ENCODE data around the gene VPS37B. TPM values are rescaled to one million over a fixed set of nuclear protein-coding genes. Genes with fewer than 3 reads are reported as not detected.

VPS37B gene
- total RNA-seq, 1 experiment from 2014 or later = 12.3 TPM

DNA sequence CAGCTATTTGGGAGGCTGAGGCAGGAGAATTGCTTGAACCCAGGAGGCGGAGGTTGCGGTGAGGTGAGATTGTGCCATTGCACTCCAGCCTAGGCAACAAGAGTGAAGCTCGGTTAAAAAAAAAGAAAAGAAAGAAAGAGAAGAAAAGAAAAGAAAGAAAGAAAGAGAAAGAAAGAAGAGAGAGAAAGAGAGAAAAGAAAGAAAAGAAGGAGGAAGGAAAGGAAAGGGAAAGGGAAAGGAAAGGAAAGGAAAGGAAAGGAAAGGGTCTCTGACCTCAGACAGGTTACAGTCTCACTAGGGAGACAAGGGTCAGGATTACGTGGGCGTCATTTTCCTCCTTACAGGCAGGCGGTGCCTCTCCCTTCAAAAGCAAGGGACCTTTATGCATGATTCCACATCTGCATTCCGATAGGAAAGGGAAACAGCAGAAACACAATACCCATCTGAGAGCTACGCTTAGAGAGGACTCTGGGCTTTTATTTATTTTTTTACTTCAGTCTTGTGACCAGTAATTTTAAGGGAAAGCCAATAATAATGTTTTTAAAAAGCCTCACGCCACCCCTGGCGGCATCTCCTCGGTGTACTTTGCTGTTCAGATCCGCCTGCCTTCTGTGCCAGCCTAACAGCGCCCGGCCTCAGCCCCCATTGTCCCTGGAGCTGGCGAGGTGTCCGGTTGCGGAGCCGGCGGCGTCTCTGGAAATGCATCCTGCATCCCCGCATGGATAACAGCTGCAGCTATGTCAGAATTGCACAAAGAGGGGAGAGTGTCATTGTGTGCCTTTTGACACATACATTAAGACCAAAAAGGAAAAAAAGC lies 61.6 kb downstream of the VPS37B start:
- TF ChIP-seq, protein P1, sequence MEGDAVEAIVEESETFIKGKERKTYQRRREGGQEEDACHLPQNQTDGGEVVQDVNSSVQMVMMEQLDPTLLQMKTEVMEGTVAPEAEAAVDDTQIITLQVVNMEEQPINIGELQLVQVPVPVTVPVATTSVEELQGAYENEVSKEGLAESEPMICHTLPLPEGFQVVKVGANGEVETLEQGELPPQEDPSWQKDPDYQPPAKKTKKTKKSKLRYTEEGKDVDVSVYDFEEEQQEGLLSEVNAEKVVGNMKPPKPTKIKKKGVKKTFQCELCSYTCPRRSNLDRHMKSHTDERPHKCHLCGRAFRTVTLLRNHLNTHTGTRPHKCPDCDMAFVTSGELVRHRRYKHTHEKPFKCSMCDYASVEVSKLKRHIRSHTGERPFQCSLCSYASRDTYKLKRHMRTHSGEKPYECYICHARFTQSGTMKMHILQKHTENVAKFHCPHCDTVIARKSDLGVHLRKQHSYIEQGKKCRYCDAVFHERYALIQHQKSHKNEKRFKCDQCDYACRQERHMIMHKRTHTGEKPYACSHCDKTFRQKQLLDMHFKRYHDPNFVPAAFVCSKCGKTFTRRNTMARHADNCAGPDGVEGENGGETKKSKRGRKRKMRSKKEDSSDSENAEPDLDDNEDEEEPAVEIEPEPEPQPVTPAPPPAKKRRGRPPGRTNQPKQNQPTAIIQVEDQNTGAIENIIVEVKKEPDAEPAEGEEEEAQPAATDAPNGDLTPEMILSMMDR (conservative IDR thresholded peaks at IDR 0.05) = peak; percentile 38; the same call in 2 of the 3 replicates
- H3K23me2 ChIP-seq (ENCODE audit: insufficient read length, low read depth, low read length, poor library complexity, severe bottlenecking) = peaks cover 8% of the 10 kb centered on the region
- H3K4me1 ChIP-seq (ENCODE audit: insufficient read depth, low read length) = peaks cover 3% of the 10 kb centered on the region; the same call in 1 of the 2 replicates
- H3T11ph ChIP-seq (ENCODE audit: low read length) = no peak overlapping the region
- peak; percentile 90 for DNase-seq
- H3K4me3 Mint-ChIP-seq = peak overlapping the region; percentile 66 to 87
- H4K20me1 ChIP-seq (ENCODE audit: control insufficient read depth, insufficient read depth, insufficient read length) = peaks cover 3% of the 10 kb centered on the region
- H3K27ac ChIP-seq (ENCODE audit: insufficient read length, low read depth, low read length) = no peak overlapping the region
- no peaks in the 10 kb centered on the region for H3K79me1 ChIP-seq (ENCODE audit: insufficient read depth, low read depth, low read length, poor library complexity, severe bottlenecking)
- H2BK120ac ChIP-seq (ENCODE audit: low read depth, low read length, poor library complexity, severe bottlenecking) = no peak overlapping the region
- peaks cover 82% of the 10 kb centered on the region for H3K27me3 Mint-ChIP-seq (ENCODE audit: low read depth)
- no peak overlapping the region for H2BK12ac ChIP-seq (ENCODE audit: insufficient read length, low read depth, low read length)
- no peak overlapping the region for H3K14ac ChIP-seq (ENCODE audit: insufficient read depth, low read length)
- H2BK5ac ChIP-seq (ENCODE audit: insufficient read length, low read length) = no peak overlapping the region
- H4K8ac ChIP-seq (replicated peaks; ENCODE audit: insufficient read length, low read depth, low read length) = no peak overlapping the region
- no CpG with 5 or more reads among the region's 21 CpGs for WGBS (ENCODE audit: extremely low coverage, insufficient read length, low lambda C conversion rate)
- H3K18ac ChIP-seq (ENCODE audit: insufficient read length, low read depth, low read length) = no peak overlapping the region
- H4K91ac ChIP-seq (ENCODE audit: insufficient read length, low read depth, low read length) = no peak overlapping the region
- peak overlapping the region in 2 of 3 experiments; percentile 29 to 61; a peak in 2 of 7 replicates for H3K27ac Mint-ChIP-seq
- H3K79me2 ChIP-seq (ENCODE audit: insufficient read depth, low read length) = no peaks in the 10 kb centered on the region; the same call in 1 of the 2 replicates
- H3K27me3 ChIP-seq (ENCODE audit: insufficient read depth, low read length) = peaks cover 12% of the 10 kb centered on the region
- H3K9me3 Mint-ChIP-seq = peaks cover 0 to 3% of the 10 kb centered on the region in 2 experiments; a peak in 1 of 5 replicates
- no peak overlapping the region for H2AK5ac ChIP-seq (ENCODE audit: insufficient read length, low read length)
- H3K23ac ChIP-seq (ENCODE audit: insufficient read length, low read depth, low read length) = no peak overlapping the region
- peaks cover 19 to 31% of the 10 kb centered on the region in 2 experiments for H3K4me1 Mint-ChIP-seq
- H3K4me2 ChIP-seq (ENCODE audit: insufficient read depth, insufficient read length, low read length) = peak overlapping the region; percentile 58
- no peak overlapping the region for H2BK15ac ChIP-seq (ENCODE audit: low read depth, low read length)
- no peak overlapping the region for H3K9ac ChIP-seq (ENCODE audit: extremely low read depth, insufficient read length, low read length)
- H2AFZ ChIP-seq (ENCODE audit: low read length) = no peak overlapping the region
- H3K4ac ChIP-seq (ENCODE audit: low read depth, low read length) = no peak overlapping the region
- H3K36me3 Mint-ChIP-seq (ENCODE audit: insufficient read depth in 1 of 3, low read depth in 3 of 3) = peaks cover 0 to 4% (median 2%) of the 10 kb centered on the region in 3 experiments; a peak in 2 of 7 replicates
- no peaks in the 10 kb centered on the region for H3K9me3 ChIP-seq (ENCODE audit: control insufficient read depth, low read depth, low read length)
- no peak overlapping the region for H3K56ac ChIP-seq (ENCODE audit: insufficient read length, low read depth, low read length)
- no peak overlapping the region for H2BK20ac ChIP-seq (ENCODE audit: low read depth, low read length, poor library complexity, severe bottlenecking)
- no peak overlapping the region for H4K5ac ChIP-seq (ENCODE audit: insufficient read length, low read depth, low read length)
